GM18520 (cell line): Measurements from ENCODE around the gene RBM19.

ENCODE experiments used
- ATAC-seq: cut with Tn5 transposase; IDR thresholded peaks from one replicate; pipeline ENCODE4 v1.9.1; 2021; ENCODE audit not compliant: unreplicated experiment

Gene RBM19

DNA sequence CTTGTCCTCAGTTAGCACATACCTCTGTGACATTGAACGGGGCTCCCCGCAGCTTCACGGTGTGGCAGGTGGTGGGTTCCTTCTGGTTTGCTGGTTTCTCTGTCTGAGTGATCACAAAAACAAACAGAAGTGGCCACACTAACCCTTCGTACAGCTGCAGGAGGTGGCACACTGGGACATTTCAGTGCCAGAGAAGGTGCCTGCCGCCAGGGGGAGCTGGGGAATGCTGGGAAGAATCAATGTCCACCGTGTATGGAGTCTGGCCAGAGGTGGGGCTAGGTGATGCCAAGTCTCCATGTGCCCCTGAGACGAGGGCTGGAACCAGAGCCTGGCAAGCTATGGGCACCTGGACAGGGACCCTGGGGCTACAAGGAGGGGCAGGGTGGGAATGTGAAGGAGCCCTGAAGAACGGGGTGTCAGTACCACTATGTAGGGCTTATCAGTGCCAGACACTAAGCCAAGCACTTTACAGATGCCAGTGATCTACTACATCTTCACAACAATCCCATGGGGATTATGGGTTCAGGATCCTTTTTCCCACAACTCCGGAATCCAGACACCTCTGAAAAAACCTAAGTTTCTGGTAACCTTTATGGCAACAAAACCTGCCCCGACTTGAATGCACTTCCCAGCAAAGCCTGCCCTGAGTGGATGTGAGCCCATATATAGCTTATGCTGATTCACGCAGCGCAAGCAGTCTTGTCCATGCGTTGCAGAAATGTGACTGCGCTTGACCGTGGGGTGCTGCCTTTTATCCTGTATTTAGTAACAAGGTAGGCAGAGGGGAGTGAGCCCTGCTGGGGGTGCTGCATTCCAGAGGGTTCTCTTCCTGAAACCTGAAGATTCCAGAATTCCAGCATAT lies 10.8 kb downstream of the RBM19 start:
- no peak for ATAC-seq

DNA sequence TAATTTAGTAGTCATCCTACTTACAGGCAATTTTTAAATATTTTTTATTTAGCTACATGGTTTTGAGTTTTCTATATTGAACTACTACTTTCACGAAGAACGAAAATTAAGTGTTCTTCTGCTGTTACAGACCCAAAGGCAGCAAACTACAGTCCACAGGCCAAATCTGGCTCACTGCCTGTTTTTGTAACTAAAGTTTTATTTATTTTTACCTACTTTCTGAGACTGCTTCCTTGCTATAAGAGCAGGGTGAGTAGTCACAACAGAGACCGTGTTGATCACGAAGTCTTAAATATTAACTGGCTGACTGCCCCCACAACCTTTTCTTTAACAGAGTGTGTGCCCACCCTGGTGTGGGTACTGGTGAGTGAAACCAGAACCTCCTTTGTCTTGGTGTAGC lies 11.6 kb downstream of the RBM19 start:
- ATAC-seq, result no peak

DNA sequence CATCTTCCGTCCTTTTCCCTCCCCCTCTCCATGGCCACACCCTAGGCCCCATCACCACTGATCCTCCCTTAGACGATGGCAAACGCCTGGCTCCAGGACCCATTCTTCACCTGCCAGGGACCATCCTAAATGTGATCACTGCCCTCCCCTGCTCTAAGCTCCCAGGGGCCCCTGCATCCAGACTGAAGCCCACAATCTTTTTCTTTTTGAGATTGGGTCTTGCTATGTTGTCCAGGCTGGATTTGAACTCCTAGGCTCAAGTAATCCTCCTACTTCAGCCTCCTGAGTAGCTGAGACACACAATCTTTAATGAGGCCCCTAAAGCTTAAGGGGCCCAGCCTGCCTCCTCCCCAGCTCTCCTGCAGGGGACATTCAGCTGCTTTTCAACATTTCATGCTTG lies 15.3 kb downstream of the RBM19 start:
- ATAC-seq, result no peak

DNA sequence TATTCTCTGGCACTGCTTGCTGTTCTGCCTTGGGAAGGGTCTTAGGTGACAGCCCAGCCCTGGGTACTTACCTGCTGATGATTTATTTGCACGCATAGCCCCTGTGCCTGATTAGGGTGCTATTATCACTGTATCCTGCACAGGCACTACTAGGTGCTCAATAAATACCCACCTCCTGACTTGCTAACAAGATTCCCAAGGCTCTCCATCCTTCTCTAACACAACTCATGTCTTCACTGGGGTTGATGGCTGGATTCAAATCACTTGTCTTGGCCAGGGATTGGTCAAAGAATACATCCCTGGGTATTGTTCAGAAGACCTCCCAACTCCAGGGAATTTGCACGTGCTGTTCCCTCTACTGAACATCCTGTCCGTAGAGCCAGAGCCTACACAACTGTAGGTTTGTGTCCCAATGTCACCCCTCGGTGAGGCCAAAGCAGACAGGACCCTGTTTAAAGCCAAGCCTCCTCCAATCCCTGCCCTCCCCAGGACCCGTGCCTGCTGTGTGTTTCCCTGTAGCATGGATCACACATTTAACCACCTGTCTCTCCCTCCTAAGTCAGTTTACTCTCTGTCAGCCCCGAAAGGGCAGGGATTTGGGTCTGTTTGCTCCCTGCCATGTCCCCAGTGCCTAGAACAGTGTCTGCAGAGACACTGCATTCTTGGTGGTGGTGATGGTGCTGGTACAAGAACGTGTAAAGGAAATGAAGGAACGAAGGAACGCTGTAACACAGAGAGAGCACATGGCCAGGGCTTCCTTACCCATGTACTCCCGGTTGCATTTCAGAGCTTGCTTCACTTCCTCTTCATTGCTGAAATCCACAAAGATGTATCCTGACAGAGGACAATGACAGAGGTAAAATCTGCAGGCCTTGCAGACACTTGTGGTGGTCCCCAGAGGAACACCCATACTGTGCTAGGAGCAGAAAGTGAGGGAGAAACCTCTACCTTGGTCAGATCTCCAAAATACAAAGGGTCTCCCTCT lies 16.5 kb downstream of the RBM19 start:
- ATAC-seq, result no peak

DNA sequence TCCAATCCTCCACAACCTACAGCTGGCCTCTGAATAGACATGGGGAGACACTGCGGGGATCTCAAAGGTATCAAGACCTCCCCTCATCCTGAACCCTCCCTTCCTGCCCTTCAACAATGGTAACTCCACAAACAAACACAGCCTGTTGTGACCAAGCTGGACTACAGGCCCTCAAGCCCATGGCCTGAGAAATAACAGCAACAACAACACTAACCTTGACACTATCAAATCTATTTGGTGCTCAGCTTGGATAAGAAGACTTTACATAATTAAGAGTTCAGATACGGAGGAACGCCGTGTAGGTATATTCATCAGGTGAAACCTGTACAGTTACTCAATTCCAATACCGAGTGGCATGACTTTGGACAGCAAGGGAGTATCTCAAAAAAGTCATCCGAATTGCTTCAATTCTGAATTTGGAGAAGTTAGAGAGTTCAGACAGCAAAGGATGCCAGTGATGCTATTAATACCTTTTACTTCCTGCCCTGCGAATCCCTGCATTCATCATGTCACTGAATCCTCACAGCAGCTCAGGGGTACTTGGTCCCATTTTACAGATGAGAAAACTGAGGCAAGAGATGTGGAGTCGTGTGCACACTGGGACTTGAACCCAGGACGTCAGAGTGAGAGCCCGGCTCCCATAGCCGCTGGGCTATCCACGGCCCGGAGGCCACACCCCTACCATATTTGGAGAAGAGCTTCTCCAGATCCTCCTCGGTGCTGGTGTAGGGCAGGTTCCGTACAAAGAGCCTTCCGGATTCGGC lies 17.8 kb downstream of the RBM19 start:
- no peak for ATAC-seq

DNA sequence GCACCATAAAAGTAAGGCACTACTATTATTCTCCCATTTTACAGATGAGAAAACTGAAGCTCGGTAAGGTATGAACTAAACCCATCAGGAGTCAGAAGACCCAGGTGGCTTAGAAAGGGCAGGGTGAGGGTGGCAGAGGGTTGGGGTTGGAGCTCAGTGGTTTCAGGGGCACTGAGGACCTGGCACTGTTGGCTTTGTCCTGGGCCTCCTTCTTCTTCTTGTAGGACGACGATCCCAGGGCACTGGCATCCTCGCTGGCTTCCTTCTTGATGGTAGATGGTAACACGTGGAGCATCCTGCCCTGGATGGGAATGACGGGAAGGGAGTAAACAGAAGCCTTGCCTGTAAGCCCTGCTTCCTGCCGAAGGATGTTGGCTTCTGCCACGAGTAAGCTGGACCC lies 19.9 kb downstream of the RBM19 start:
- no peak for ATAC-seq

DNA sequence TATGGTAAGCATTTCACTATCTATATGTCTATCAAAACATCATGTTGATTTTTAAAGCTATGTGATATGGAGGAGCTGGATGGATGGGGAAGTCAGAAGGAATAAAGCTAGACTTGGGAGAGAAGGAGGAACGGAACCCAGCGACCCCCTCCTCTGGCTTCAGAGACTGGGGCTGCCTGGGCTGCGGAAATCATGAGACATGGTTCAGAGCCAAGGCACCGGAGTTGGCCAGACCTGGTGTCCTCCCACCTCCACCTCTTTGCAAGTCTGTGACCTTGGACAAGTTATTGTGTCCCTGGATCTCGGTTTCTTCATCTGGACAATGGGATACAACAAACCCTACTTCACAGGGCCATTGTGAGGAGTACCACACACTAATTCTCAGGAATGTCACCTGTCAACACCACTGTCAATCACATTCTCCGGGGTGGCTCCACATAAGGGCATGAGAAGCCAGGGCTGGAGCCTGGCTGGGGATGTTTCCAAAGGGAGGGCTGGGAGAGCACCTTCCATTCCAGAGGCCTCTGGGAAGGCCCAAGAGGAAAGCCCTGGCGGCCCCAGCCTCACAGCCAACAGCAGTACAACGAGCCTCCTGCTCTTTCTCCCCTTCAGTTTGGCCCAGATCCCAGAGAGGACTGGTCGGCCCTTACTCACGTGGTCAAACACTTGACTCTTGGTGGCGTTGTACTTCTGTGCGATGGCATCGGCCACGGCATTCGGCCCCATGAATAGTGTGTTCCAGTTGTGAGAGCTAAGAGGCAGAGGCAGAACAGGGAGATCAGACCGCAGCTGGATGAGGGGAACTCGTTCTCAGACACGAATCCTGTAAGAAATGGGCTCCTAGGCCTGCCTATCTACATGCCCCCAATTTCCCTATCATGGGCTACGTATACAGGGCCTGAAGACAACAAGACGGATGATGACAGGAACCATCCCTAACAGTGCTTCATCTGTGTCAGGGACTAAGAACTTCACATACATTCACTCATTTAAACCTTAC lies 20.7 kb downstream of the RBM19 start:
- no peak for ATAC-seq

DNA sequence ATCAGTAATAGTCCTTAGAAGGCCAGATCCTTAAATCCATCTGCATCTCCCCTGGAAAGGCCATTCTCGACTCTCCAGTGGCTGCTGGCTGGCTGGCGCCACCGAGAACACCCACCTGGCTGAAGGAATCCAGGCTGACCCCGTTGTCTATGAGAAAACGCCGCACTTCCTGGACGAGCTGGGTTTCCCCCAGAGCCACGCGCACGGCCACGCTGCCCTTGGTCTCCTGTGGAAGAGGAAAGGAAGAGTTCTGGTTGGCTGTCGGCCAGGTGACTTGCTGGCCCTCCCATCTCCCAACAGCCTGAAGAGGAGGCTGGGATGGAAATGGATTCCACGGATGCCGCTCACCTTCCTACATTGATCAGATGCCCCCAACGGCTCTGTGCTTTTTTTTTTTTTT lies 23.9 kb downstream of the RBM19 start:
- no peak for ATAC-seq

DNA sequence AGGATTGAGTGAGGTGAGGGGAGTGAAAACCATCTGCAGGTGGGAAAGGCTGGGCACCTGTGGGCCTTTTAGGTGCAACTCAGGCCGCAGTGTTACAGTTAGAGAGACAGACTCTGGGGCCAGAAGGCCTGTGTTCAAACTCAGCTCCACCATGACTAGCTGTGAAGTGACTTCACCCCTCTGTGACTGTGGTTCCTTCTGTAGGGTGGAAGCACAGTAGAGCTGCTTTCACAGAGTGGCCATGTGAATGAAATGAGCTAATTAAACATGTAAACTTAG lies 25.0 kb downstream of the RBM19 start:
- ATAC-seq, result no peak

DNA sequence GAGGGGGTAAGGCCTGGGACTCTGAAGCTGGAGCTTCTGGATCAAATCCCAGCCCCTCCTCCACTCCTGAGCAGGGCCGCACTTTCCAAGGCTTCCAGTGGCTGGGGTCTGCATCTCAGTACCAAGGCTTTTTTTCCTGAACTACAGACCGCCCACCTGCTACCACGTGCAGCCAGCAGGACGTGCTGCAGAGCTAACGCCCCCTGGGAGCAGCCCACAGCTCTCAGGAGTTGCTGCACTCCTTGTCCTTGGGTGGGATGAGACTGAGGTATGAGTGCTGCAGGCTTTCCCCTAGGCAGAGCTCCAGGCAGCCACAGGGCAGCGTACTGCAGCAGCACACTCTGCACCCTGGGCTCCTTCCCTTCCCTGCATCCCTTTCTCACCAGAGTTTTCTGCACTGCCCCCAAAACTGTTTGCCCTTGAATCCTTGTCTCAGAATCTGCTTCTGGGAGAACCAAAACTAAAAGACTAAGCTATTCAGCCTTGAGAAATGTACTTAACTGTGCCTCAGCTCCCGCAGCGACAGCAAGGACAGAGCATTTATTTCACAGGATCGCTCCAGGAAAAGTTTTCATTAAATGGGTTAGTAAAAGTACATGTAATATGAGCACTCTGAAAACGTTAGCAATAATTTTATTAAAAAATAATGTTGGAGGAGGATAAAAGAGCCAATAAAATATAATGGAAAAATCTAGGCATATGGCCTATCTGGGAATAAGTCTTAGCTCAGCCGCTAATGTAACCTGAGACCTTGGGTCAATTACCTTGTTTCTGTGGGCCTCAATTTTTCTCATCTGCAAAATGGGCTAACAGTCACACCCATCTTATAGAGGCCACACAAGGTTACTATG lies 25.5 kb downstream of the RBM19 start:
- ATAC-seq, result no peak

DNA sequence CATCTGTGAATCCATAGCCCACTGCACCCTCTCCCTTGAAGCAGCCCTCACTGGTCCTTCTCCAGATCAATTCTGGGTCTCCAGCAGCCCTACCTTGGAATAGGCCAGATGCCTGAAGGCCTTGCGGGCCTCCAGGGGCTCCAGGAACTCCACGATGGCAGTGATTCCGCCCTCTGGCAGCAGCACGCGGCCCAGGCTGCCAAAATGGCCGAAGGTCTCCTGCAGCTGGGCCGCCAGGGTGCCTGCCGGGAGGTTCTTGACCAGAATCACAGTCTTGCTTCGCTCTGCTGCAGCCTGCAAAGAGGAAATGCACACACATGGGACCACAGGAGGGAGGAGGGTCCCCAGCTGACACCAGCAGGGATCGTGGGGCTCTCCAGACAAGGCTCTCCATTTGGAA lies 26.3 kb downstream of the RBM19 start:
- ATAC-seq, result no peak

DNA sequence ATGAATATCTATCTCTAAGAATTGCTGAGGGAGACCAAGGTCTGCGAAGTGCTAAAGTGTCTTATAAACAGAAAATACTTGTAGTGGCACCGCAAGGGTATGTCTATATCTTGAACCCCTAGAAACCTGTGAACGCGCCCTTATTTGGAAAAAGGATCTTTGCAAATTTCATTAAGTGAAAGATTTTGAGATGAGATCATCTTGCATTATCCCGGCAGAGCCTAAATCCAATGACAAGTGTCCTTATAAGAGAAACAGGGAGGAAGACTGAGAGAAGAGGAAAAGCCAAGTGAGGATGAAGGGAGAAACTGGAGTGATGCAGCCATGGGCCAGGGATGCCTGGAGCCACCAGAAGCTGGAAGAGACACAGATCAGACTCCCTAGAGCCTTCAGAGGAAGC lies 27.7 kb downstream of the RBM19 start:
- no peak for ATAC-seq

DNA sequence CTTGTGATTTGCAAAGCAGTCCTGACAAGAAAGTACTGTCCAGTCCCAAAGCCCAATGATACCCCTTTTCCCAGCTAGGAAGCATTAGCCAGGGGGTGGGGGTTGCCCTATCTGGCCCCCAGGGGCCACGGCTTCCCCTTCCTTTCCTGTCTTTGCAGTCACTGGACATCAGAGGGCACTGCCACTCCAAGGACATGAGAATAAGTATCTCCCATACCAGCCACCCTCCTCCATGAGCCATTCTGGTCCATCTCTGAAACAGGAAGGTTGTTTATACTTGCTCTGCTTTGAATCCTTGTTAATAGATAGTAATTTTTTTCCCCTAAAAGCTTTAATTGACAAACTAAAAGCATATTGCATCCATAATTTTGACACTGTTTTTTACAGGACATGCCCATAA lies 29.7 kb downstream of the RBM19 start:
- no peak for ATAC-seq

DNA sequence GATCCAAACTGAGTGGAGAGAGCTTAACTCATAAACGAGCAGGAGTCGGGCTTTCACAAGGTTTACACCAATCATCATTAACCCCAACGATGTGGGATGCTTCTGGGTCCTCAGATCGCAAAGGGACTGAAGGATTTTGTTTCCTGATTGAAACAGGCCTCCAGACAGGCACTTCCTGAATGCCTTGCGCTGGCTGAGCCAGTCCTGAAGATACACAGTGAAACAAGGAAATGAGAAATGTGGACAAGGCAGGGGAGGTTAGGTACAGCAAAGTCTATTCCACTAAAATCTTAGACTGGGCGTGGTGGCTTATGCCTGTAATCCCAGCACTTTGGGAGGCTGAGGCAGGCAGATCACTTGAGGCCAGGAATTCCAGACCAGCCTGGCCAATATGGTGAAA lies 30.7 kb downstream of the RBM19 start:
- no peak for ATAC-seq

DNA sequence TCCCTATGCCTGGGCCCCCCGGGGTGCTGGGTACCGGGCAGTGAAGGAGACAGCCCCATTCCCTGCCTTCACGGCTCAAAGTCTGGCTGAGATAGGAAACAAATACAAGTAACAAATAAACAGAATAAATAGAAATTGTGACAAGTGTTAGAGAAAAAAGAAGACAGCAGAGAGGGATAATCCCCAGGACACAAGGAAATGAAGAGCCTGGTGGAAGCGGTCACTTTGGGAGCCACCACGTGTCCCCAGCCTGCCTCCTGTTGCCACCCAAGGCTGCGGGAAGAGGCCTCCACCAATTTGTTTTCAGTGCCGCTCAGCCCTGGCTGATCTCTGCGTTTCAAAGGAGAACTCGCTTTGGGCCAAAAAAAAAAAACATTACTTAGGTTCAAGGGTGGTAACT lies 31.2 kb downstream of the RBM19 start:
- no peak for ATAC-seq

DNA sequence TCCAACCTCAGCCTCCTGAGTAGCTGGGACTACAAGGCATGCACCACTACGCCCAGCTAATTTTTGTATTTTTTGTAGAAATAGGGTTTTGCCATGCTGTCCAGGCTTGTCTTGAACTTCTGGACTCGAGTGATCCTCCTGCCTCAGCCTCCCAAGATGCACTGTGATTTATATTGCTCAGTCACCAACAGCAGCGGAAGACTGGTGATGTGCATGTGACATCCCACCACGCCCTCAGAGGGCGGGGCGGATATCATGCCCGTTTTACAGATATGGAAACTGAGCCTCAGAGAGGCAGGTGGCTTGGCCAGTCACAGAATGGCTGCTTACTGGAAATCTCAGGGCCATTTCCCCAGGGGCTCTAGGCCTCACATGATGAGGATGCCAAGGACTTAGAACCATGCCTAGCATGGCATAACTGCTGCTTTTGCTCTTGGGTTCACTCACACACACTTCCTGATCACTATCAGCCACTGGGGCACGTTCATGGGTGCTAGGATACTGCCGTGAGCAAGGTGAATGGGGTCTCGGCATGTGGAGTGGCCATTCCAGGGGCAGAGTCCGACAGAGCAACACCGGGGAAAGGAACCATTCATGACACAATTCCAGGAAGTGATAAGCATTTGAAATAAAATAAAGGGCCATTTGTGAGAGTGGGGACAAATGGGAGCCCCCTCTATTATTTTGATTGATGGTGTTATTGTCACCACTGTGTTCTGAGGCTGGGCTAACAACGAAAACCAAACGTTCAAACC lies 31.9 kb downstream of the RBM19 start:
- ATAC-seq, result no peak

DNA sequence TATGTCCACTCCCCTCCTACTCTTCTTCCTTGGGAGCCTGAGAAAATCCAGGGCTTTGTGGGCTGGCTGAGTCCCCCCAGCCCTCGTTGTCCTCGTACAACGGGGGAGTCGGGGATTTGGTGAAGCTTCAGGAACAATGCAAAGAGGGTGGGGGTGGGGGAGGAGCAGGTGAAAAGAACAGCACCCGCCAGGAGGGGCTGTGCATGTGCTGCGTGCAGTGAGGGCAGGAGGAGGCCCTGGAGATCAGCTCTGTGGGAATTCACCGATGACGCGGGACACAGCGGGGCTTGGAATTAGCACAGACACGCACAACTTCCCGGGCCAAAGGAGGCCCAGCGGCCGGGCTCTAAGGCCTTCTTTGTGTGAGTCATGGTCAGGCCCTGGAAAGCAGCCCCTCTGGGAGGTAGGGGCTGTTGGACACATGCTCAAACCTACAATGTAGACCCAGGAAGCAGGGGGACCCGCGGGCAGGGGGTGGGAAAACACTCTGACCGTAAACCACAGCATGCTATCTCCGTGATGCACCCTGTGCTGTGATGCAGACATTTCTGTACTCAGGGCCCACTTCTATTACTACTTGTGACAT lies 32.8 kb downstream of the RBM19 start:
- no peak for ATAC-seq
